ENCODE results near the gene NTNG1. TPM values are rescaled to one million over a fixed set of nuclear protein-coding genes. Genes with fewer than 3 reads are reported as not detected.

NTNG1 gene
- total RNA-seq, 1 experiment from 2014 or later = 1.5 TPM

- H3K36me3 Mint-ChIP-seq (ENCODE audit: insufficient read depth in 1 of 3, low read depth in 3 of 3) = no peaks in the 10 kb centered on the region
- no peak overlapping the region for H3K4me3 Mint-ChIP-seq
- H3K27me3 Mint-ChIP-seq (ENCODE audit: low read depth) = no peaks in the 10 kb centered on the region
These were observed 303.0 kb downstream of the NTNG1 start for GRCh38 chr1:107443860-107444259.

More at GRCh38 chr1:107443860-107444259, 303.0 kb downstream of the NTNG1 start:
- no peak overlapping the region for H2BK120ac ChIP-seq (ENCODE audit: low read depth, low read length, poor library complexity, severe bottlenecking)
- H3K79me1 ChIP-seq (ENCODE audit: insufficient read depth, low read depth, low read length, poor library complexity, severe bottlenecking) = no peaks in the 10 kb centered on the region
- H3T11ph ChIP-seq (ENCODE audit: low read length) = no peak overlapping the region
- no CpG with 5 or more reads among the region's 2 CpGs for WGBS (ENCODE audit: extremely low coverage, insufficient read length, low lambda C conversion rate)
- H2BK12ac ChIP-seq (ENCODE audit: insufficient read length, low read depth, low read length) = no peak overlapping the region
- H3K79me2 ChIP-seq (ENCODE audit: insufficient read depth, low read length) = no peaks in the 10 kb centered on the region
- DNase-seq = no peak
- H3K4me1 ChIP-seq (ENCODE audit: insufficient read depth, low read length) = peaks cover 2% of the 10 kb centered on the region; the same call in 1 of the 2 replicates
- no peaks in the 10 kb centered on the region for H3K27me3 ChIP-seq (ENCODE audit: insufficient read depth, low read length)
- H3K56ac ChIP-seq (ENCODE audit: insufficient read length, low read depth, low read length) = no peak overlapping the region
- no peaks in the 10 kb centered on the region for H3K9me3 Mint-ChIP-seq
- no peak overlapping the region for H2AK5ac ChIP-seq (ENCODE audit: insufficient read length, low read length)
- H4K8ac ChIP-seq (replicated peaks; ENCODE audit: insufficient read length, low read depth, low read length) = no peak overlapping the region
- no peak overlapping the region for H2BK5ac ChIP-seq (ENCODE audit: insufficient read length, low read length)
- H4K91ac ChIP-seq (ENCODE audit: insufficient read length, low read depth, low read length) = no peak overlapping the region
- H3K4me2 ChIP-seq (ENCODE audit: insufficient read depth, insufficient read length, low read length) = no peak overlapping the region
- no peak overlapping the region for H3K27ac Mint-ChIP-seq
- no peak overlapping the region for H3K4ac ChIP-seq (ENCODE audit: low read depth, low read length)
- H2BK15ac ChIP-seq (ENCODE audit: low read depth, low read length) = no peak overlapping the region
- H2AFZ ChIP-seq (ENCODE audit: low read length) = no peak overlapping the region
- no peaks in the 10 kb centered on the region for H3K23me2 ChIP-seq (ENCODE audit: insufficient read length, low read depth, low read length, poor library complexity, severe bottlenecking)
- H3K4me1 Mint-ChIP-seq = peaks cover 8 to 9% of the 10 kb centered on the region in 2 experiments
- TF ChIP-seq CTCF (conservative IDR thresholded peaks at IDR 0.05) = no peak
- H3K18ac ChIP-seq (ENCODE audit: insufficient read length, low read depth, low read length) = no peak overlapping the region
- H3K23ac ChIP-seq (ENCODE audit: insufficient read length, low read depth, low read length) = no peak overlapping the region
- no peak overlapping the region for H4K5ac ChIP-seq (ENCODE audit: insufficient read length, low read depth, low read length)
- H2BK20ac ChIP-seq (ENCODE audit: low read depth, low read length, poor library complexity, severe bottlenecking) = no peak overlapping the region
- H3K9ac ChIP-seq (ENCODE audit: extremely low read depth, insufficient read length, low read length) = no peak overlapping the region
- H4K20me1 ChIP-seq (ENCODE audit: control insufficient read depth, insufficient read depth, insufficient read length) = no peaks in the 10 kb centered on the region
- no peak overlapping the region for H3K27ac ChIP-seq (ENCODE audit: insufficient read length, low read depth, low read length)
- no peaks in the 10 kb centered on the region for H3K9me3 ChIP-seq (ENCODE audit: control insufficient read depth, low read depth, low read length)
- no peak overlapping the region for H3K14ac ChIP-seq (ENCODE audit: insufficient read depth, low read length)
